ENCODE measurements around the gene CHST15.

Gene CHST15

DNA sequence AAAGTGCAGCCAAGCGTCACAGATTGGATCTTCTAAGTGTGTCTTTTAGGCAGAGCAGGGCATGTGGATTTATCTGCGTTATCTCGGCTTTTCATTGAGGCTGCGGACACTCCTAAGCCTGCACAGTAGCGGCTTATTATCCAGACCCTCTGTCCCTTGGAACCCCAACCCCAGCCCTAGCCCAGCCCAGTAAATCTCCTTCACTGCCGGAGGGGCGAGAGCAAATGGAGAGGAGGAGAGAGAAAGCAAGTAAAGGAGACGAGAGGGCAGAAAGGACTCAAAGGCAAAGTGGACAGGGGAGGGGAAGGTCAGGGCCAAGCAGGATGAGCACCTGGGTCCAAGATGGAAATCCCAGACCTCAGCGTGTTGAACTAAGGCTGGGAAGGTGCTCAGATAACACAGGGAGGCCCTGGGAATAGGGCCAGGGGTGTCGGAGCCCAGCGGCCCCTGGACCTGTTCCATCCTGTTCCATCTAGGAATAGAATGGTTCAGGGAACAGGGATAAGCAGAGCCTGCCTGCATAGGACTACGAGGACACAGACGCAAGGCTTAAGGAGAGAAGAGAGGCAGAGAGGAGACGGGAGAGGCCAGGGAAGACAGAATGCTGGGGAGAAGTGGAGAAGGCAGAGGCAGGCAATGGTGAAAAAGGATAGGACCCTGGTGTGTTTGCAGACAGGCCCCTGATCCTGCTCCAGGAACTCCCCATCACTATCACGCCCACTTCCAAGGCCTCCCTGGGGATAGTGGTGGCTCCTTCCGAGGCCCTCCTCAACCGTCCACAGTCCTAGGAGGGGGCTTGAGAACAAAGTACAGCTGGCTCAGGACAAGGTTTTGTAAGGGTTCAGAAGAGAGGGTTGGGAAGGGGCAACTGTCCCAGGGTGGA is 99.6 kb downstream of the CHST15 start:
- no peak for DNase-seq

DNA sequence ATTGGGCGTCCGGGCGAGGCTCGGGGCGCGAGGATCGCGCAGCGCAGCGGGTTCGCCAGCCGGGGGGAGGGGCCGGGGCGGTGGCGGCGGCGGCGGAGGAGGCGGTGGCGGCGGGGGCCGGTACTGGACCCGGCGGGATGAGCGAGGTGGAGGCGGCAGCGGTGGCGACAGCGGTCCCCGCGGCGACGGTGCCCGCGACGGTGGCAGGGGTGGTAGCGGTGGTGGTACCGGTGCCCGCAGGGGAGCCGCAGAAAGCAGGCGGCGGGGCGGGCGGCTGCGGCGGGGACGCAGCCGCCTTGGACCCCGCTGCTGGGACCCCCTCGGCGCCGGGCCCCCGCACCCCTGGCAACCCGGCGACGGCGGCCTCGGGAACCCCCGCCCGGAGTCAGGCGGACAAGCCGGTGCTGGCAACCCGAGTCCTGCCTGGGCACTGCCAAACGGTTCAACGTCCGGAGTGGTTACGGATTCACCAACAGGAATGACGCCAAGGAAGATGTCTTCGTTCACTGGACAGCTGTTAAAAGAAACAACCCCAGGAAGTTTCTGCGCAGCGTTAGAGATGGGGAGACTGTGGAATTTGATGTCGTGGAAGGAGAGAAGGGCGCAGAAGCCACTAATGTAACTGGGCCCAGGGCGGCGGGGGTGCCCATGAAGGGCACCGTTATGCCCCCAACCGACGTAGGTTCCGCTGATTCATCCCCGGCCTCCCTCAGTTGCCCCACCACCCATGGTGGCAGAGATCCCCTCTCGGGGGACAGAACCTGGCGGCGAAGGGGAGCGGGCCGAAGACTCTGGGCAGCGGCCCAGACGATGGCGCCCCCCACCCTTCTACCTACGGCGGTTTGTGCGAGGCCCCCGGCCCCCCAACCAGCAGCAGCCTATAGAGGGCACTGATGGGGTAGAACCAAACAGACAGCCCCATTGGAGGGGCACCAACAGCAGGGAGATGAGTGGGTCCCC is 101.5 kb downstream of the CHST15 start:
- no peak for DNase-seq

- DNase-seq = no peak
These were observed 102.5 kb downstream of the CHST15 start for GRCh38 chr10:123990889-123991288.

GRCh38 chr10:123988694-123989093 is 104.7 kb downstream of the CHST15 start:
- DNase-seq = no peak

DNA sequence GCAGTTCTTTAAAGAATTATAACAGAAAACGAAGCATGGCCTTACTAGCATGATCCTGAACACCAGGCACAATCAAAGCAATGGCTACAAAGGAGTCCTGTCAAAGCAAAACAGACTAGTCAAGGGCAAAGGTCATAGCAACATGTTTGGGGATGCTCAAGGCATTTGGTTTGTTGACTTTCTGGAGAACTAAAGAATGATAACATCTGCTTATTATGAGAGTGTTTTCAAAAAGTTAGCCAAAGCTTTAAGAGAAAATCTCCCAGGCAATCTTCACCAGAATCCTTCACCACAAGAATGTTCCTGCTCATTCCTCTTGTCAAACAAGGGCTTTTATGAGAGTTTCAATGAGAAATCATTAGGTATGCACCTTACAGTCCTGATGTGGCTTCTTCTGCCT is 106.7 kb downstream of the CHST15 start:
- no peak for DNase-seq

DNA sequence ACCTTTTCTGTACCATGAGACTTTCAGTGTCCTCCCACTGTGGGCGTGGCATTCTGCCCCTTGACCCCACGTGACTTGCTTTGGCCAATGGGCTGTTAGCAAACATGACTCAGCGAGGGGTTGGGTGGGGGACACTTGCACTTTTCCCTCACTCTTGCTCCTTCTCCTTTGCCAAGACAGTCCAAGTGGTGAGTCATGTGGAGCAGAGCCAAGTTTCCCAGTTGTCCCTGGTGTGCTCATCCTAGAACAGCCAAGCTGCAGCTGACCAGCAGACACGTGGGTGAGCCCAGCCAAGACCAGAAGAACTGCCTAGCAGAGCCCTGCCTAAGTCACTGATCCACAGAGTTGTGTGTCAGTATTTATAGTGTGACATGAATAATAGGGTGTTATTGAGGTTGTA is 119.0 kb downstream of the CHST15 start:
- DNase-seq = no peak

DNA sequence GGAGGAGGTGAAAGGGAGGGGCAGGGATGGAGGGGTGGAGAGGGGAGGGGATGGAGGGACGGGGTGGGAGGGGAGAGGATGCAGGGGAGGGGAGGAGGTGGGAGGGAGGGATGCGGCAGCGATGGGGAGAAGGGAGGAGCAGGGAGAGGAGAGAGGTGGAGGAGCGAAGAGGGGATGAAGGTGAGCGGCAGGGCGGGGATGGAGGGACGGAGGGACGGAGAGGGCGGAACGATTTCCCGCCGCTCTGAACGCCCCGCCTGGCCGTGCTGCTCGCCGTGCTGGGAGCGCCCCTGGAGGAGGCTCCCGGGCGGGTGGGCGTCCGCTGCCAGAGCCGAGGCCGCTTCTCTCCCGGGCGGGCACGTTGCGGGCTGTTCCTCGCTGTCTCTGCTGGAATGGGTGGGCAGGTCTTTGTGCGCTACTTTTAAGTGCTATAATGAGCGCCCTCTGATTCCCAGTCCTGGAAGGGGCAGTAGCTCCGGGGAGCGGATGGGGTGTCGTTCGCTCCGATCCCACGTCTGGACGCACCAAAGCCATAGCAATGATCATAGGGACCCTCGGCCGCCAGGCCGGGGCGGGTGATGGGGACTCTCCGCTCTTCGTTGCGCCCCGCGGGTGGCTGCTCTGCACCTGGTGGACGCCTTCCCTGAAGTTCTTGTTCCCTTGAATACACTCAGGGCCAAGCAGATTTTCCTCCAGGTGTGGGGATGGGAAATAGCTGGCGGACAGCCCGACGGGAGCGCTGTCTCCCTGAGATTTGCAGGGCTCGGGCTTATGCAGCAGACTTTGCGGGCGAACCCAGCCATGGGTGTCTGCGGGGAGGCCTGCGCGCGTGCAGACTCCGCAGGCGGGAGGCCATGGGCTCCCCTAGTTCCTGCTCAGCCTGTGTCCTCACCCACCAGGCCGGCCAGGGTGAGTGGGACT is 120.7 kb downstream of the CHST15 start:
- no peak for DNase-seq

DNA sequence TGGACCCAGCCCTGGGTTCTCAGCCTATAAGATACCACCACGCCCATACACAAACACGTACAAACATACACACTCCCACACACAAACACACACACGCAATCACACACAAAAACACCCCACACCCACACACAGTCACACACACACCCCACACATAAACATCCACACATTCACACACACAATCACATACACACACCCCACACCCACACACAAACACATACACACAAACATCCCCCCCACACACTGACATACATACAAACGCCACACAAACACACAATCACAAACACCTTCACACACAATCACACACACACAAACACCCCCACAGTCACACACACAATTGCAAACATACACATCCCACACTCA is 122.5 kb downstream of the CHST15 start:
- no peak for DNase-seq

- DNase-seq = no peak
These were observed 123.0 kb downstream of the CHST15 start for GRCh38 chr10:123970207-123970926.

GRCh38 chr10:123967626-123968243 is 125.7 kb downstream of the CHST15 start:
- no peak for DNase-seq

DNA sequence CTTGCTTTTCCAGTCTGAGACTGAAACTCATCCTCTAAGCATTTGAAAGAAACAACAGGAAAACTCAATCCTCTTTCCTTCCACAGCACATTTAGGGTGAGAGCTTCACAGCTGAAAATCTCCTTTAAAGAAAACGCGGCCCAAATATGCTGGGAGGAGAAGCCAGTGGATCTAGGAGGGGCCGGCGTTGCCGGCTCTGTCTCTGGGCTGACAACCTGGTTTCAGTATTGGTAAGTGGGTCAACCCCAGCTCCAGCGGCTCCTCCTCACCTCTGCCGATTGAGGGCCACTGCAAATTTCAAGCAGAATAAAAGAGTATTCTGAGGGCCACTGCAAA is 126.5 kb downstream of the CHST15 start:
- DNase-seq = no peak

- no peak for DNase-seq
These were observed 127.2 kb downstream of the CHST15 start for GRCh38 chr10:123965973-123966895.

- no peak for DNase-seq
These were observed 128.4 kb downstream of the CHST15 start for GRCh38 chr10:123964953-123965352.

DNA sequence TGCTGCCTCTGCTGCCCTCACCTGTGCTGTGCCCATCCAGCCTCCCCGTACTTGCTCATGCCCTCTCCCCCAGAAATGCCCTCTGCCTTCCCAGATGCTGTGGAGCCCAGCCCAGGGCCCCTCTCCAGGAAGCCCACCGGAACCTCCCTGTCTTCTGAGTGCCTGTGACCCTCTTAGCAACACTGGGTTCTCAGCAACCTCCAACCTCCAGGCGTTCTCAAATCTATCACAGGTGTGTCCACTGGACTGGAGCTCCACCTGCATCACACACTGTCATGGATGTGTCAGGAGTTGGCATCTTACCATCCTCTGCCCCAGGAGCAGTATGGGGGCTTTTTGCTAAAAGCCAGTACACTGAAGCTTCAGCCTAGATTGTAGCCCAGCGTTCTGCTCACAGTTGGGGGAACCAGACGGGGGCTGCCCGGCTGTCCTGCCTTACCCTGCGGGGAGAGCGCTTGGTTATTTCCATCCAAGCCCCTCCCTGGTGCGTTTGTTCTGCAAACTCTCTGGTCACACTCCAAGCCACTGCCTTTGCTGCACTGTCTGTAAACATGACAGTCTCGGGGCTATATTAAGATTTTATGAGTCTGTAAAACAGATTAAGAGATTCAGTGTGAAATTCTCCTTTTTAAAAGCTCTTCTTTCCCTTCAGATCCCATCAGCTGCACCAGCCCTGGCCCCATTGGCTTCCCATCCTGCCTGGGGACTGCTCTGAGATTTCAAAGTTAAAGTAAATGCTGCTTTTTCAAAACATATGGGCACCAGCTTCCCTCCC is 130.5 kb downstream of the CHST15 start:
- no peak for DNase-seq

DNA sequence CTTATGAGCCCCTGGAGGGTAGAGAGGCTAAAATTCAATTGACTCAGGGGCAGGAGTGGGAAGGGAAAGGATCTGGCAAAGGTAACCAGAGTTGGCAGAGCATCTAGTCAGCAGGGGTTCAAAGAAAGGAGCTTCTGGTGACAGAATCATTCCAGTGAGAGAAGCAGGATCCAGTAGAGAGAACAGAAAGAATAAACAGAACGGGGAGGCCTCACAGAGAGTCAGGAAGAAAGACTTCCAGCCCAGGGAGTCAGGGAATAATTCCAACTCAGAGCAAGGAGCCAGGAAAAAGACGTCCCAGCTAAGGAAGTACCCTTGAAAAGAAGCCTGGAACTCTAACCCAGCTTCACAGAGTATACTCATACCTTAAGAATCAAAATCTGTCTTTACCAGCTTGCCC is 135.2 kb downstream of the CHST15 start:
- no peak for DNase-seq
